ENCODE measurements around the gene POLD2.

- TF ChIP-seq EZH2 (IDR thresholded peaks at IDR 0.05; ENCODE audit: low read length, missing control alignments) (no peak), CTCF (conservative IDR thresholded peaks at IDR 0.05 in 1 of 2, IDR thresholded peaks at IDR 0.05 in 1 of 2; ENCODE audit: low read depth in 1 of 2, low read length in 2 of 2) (no peak)
Observed at GRCh38 chr7:44143646-44144250, 20.4 kb upstream of the POLD2 start.
